Tibial nerve (tissue), 4 donors: ENCODE measurements around the gene TRABD2B. TPM values are rescaled to one million over a fixed set of nuclear protein-coding genes. Genes with fewer than 3 reads are reported as not detected.

Experiments
- DNase-seq, 2 donors: peaks; one replicate each; pipeline ENCODE4 v3.0.0-alpha.2; 2019; ENCODE audit warnings: low spot score in 2 of 2
- H3K27ac ChIP-seq, 4 donors: fragments of 200-600 bp; sonication (generic) in 3 of 4; one replicate each; pipeline ENCODE4 v1.5.1; 2017 to 2019; ENCODE audit warnings: mild to moderate bottlenecking in 1 of 4
- H3K27me3 ChIP-seq, 2 donors: fragments of 200-600 bp; sonication (generic) in 1 of 2; one replicate each; pipeline versions ENCODE4 v1.5.1 to v1.6.0; 2017 to 2019
- H3K36me3 ChIP-seq, 3 donors: fragments of 200-600 bp; sonication (generic); one replicate each; pipeline ENCODE4 v1.5.1; 2018 to 2019
- H3K4me1 ChIP-seq, 4 donors: fragments of 200-600 bp; sonication (generic) in 3 of 4; one replicate each; pipeline ENCODE4 v1.5.1; 2017 to 2019
- H3K4me3 ChIP-seq, 4 donors: fragments of 200-600 bp; sonication (generic) in 3 of 4; one replicate each; pipeline ENCODE4 v1.5.1; 2017 to 2019; ENCODE audit warnings: mild to moderate bottlenecking in 1 of 4, moderate library complexity in 1 of 4
- H3K9me3 ChIP-seq, 4 donors: fragments of 200-600 bp; sonication (generic) in 3 of 4; one replicate each; pipeline ENCODE4 v1.5.1; 2017 to 2019
- EP300 ChIP-seq, 2 donors: sonication (generic); formaldehyde crosslinking; IDR thresholded peaks; one replicate each; pipeline ENCODE4 v1.6.1; 2017; ENCODE audit warnings: antibody characterized with exemption in 2 of 2, mild to moderate bottlenecking in 1 of 2
- POLR2A ChIP-seq, 2 donors: fragments of 450-650 bp; IDR thresholded peaks; one replicate each; pipeline ENCODE4 v1.6.1; 2017; ENCODE audit warnings: antibody characterized with exemption in 2 of 2, mild to moderate bottlenecking in 2 of 2, moderate library complexity in 2 of 2
- WGBS, 2 donors: methylation state at CpG; one replicate each; pipeline ENCODE4 v1.1.5; 2018; 5-methylcytosine and 5-hydroxymethylcytosine counted together
- total RNA-seq, 4 donors: library from RNA; depleted of rRNA; stranded (reverse); fragments of >200 nt; gene quantifications; one replicate each; pipeline ENCODE4 v1.1.0, GENCODE V29; 2016
- TF ChIP-seq, protein P1 (sequence below), 5 experiments: fragments of 200-600 bp in 3 of 5; fragments of 450-650 bp in 2 of 5; sonication (generic) in 3 of 5; IDR thresholded peaks; one replicate each; pipeline ENCODE4 v1.5.1; 2016 to 2019; ENCODE audit warnings: antibody characterized with exemption in 5 of 5, mild to moderate bottlenecking in 3 of 5, moderate library complexity in 2 of 5

TRABD2B gene
- total RNA-seq, 4 donors from 2014 or later, result 1.3 to 4.1 (median 2.3) TPM

DNA sequence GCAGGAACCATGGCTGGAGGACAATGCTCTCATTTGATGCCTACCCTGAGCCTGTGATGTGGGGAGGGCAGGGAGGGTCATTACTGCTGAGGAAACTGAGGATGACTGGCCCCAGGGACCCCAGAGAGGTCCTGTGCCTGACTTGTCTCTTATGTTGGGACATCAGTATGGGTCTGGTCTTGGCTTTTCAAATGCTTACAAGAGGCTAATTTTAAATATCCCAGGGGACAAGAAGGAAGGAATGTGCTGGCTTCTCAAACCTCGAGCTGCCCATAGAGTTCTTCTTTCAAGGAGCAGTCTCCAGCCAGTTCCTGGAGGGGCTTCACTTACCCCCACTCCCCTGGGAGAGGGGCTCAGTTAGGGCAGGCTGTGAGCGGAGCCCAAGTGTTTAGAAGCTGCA lies 168.2 kb downstream of the TRABD2B start:
- peaks cover 0 to 74% (median 9%) of the 10 kb centered on the region in 4 donors for H3K4me1 ChIP-seq
- no peak overlapping the region for H3K4me3 ChIP-seq
- H3K36me3 ChIP-seq, result no peaks in the 10 kb centered on the region
- TF ChIP-seq EP300 (IDR thresholded peaks at IDR 0.05), result no peak
- TF ChIP-seq, protein P1, sequence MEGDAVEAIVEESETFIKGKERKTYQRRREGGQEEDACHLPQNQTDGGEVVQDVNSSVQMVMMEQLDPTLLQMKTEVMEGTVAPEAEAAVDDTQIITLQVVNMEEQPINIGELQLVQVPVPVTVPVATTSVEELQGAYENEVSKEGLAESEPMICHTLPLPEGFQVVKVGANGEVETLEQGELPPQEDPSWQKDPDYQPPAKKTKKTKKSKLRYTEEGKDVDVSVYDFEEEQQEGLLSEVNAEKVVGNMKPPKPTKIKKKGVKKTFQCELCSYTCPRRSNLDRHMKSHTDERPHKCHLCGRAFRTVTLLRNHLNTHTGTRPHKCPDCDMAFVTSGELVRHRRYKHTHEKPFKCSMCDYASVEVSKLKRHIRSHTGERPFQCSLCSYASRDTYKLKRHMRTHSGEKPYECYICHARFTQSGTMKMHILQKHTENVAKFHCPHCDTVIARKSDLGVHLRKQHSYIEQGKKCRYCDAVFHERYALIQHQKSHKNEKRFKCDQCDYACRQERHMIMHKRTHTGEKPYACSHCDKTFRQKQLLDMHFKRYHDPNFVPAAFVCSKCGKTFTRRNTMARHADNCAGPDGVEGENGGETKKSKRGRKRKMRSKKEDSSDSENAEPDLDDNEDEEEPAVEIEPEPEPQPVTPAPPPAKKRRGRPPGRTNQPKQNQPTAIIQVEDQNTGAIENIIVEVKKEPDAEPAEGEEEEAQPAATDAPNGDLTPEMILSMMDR (IDR thresholded peaks at IDR 0.05), result no peak
- no peak for TF ChIP-seq POLR2A (IDR thresholded peaks at IDR 0.05)
- no peaks in the 10 kb centered on the region for H3K9me3 ChIP-seq
- no peak for DNase-seq
- WGBS, 2 donors, result 30 to 77% methylated on average over 1 to 2 of the region's 2 CpGs
- no peaks in the 10 kb centered on the region for H3K27me3 ChIP-seq
- peak overlapping the region in 2 of 4 donors; percentile 5 to 19 for H3K27ac ChIP-seq

DNA sequence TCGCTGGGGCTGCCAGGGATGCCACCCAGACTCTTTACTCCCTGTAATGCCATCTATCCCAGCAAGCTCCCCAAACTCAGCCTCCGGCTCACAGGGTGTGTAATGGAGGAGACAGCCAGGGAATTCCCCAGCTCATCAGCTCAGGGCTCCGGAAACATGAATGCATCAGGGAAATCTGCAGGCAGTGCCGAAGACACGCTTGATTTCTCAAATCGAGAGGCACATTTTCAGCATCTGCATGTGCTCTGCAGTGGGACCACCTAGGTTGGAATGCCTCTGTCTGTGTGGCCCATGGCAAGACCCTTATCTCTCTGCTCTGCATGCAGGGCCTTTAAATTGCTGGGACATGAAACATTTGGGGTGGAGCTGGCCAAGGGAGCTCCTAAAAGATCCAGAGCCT lies 170.1 kb downstream of the TRABD2B start:
- 63 to 66% methylated on average over 4 to 6 of the region's 6 CpGs for WGBS, 2 donors
- H3K4me1 ChIP-seq, result peaks cover 0 to 83% (median 17%) of the 10 kb centered on the region in 4 donors
- no peaks in the 10 kb centered on the region for H3K9me3 ChIP-seq
- no peak for TF ChIP-seq EP300 (IDR thresholded peaks at IDR 0.05)
- TF ChIP-seq, protein P1 (IDR thresholded peaks at IDR 0.05), result no peak
- no peak for TF ChIP-seq POLR2A (IDR thresholded peaks at IDR 0.05)
- no peaks in the 10 kb centered on the region for H3K36me3 ChIP-seq
- DNase-seq, result no peak
- H3K27me3 ChIP-seq, result no peaks in the 10 kb centered on the region
- H3K27ac ChIP-seq, result no peak overlapping the region
- H3K4me3 ChIP-seq, result no peak overlapping the region

DNA sequence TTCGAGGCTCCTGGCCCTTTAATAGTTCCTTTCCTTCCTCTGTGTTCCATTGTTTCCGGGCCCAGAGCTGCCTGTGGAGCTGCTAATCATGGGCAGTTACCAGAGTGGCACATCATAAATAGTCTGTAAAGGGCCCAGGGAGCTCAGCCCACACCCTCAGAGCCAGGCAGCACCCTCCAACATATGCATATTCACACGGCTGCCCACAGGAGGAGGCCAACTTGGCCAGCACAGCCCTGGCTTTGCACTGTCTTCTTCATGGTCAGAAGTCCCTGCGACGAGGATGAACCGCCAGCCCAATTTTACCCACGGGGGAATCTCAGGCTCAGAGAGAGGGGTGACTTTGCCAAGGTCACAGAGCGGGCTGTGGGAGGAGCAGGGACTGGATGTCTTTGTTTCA lies 172.5 kb downstream of the TRABD2B start:
- Histone ChIP-seq H3K27ac (peak overlapping the region in 1 of 4 donors; percentile 46), H3K4me1 (peaks cover 0 to 79% (median 19%) of the 10 kb centered on the region in 4 donors), H3K36me3 (no peaks in the 10 kb centered on the region), H3K9me3 (no peaks in the 10 kb centered on the region), H3K4me3 (no peak overlapping the region), H3K27me3 (no peaks in the 10 kb centered on the region)
- TF ChIP-seq, protein P1 (IDR thresholded peaks at IDR 0.05), result no peak
- no peak for TF ChIP-seq EP300 (IDR thresholded peaks at IDR 0.05)
- TF ChIP-seq POLR2A (IDR thresholded peaks at IDR 0.05), result no peak
- DNase-seq, result no peak
- 44 to 62% methylated on average over 8 of the region's 8 CpGs for WGBS, 2 donors

DNA sequence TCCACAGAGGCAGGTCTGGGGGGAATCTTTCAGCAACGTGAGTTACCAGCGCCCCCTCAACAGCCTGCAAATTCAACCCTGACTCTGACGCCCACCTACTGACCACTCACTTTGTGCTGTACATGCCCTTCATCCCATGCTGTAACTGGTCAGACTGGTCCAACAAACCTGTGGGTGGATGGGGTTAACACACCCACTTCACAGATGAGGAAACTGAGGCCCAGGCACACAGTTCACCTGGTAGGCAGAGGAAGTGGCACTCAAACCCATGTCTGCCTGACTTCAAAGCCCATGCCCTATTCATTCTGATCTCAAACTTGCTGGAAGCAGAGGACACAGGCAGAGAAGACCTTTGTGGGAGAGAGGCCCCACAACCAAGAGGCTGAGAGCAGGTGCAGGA lies 172.9 kb downstream of the TRABD2B start:
- Histone ChIP-seq H3K36me3 (no peaks in the 10 kb centered on the region), H3K27ac (peak overlapping the region in 1 of 4 donors; percentile 46), H3K9me3 (no peaks in the 10 kb centered on the region), H3K4me1 (peaks cover 0 to 81% (median 21%) of the 10 kb centered on the region in 4 donors), H3K4me3 (no peak overlapping the region), H3K27me3 (no peaks in the 10 kb centered on the region)
- WGBS, 2 donors, result 75 to 80% methylated on average over 3 of the region's 3 CpGs
- no peak for DNase-seq
- TF ChIP-seq POLR2A (IDR thresholded peaks at IDR 0.05) (no peak), EP300 (IDR thresholded peaks at IDR 0.05) (no peak)
- TF ChIP-seq, protein P1 (IDR thresholded peaks at IDR 0.05), result no peak

DNA sequence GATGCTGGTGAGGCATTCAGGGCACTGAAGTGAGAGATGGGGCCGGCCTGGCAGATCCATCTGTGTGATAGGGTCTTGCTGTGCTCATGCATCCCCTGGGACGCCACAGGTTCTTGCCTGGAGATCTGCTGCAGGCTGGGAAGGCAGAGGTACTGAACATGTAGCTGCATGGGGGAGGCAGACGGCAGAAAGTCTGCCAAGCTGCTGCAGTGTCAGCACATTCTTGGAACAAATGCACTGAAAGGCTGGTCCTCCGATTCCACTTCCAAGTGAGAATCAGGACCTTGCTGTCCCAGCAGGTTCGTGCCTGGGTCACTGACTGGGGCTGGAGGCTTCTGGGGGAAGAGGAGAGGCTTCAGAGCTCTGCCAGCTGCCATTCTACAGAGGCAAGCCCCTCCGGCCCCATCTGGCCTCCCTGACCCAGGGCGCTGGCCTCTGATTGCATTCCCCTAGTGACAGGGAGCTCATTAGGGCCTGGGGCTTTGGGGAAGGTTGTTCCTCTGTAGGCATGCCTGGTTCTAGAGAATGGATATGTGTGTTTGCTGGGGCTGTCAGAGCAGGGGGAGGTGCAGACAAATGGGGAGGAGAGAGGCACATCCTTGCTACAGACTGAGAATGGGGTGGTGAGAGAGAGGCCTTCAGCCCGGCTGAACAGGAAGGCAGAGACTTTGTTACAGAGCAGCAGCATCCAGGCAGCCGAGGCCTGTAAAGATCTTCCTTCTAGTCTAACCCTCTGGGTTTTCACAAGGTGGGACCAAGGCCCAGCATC lies 174.0 kb downstream of the TRABD2B start:
- no peak for TF ChIP-seq EP300 (IDR thresholded peaks at IDR 0.05)
- TF ChIP-seq, protein P1 (IDR thresholded peaks at IDR 0.05), result no peak
- TF ChIP-seq POLR2A (IDR thresholded peaks at IDR 0.05), result no peak
- no peaks in the 10 kb centered on the region for H3K36me3 ChIP-seq
- WGBS, 2 donors, result 56% methylated on average over 8 to 9 of the region's 9 CpGs
- H3K4me1 ChIP-seq, result peaks cover 0 to 81% (median 28%) of the 10 kb centered on the region in 4 donors
- DNase-seq, result no peak
- no peaks in the 10 kb centered on the region for H3K27me3 ChIP-seq
- H3K27ac ChIP-seq, result peak overlapping the region in 2 of 4 donors; percentile 19 to 46
- no peaks in the 10 kb centered on the region for H3K9me3 ChIP-seq
- H3K4me3 ChIP-seq, result no peak overlapping the region
